OCI-LY7 (cell line): ENCODE measurements around the gene MGAT1.

Experiments used
- CTCF ChIP-seq: fragments of 200-600 bp; sonication (generic); conservative IDR thresholded peaks from 2 replicates; pipeline ENCODE4 v1.5.1; 2014; ENCODE audit warnings: mild to moderate bottlenecking, antibody characterized with exemption, low read length, moderate library complexity, mixed read lengths
- EZH2phosphoT487 ChIP-seq: fragments of 200-600 bp; sonication (generic); IDR thresholded peaks from 2 replicates; pipeline ENCODE4 v1.6.1; 2018; ENCODE audit warnings: low read depth, borderline replicate concordance, mild to moderate bottlenecking, mixed run types, antibody characterized with exemption, low read length, moderate library complexity, mixed read lengths

- TF ChIP-seq CTCF (no peak), EZH2phosphoT487 (no peak)
Observed at GRCh38 chr5:180823346-180823745, 20.7 kb upstream of the MGAT1 start.
